Ishikawa (cell line): ENCODE measurements around the gene CCDC192.

Source experiments
- CEBPB ChIP-seq: IDR thresholded peaks from 2 replicates; pipeline ENCODE4 v1.6.1; 2012
- CREB1 ChIP-seq: IDR thresholded peaks from 2 replicates; pipeline ENCODE4 v1.6.1; 2012; ENCODE audit warnings: low read depth
- EGR1 ChIP-seq: IDR thresholded peaks from 2 replicates; pipeline ENCODE4 v1.6.1; 2012
- EP300 ChIP-seq: IDR thresholded peaks from 2 replicates; pipeline ENCODE4 v1.6.1; 2012; ENCODE audit warnings: borderline replicate concordance
- FOXM1 ChIP-seq: IDR thresholded peaks from 2 replicates; pipeline ENCODE4 v1.6.1; 2012; ENCODE audit warnings: low read depth, borderline replicate concordance
- NFIC ChIP-seq: IDR thresholded peaks from 2 replicates; pipeline ENCODE4 v1.6.1; 2012
- RAD21 ChIP-seq: IDR thresholded peaks from 2 replicates; pipeline ENCODE4 v1.6.1; 2012; ENCODE audit warnings: low read depth
- TAF1 ChIP-seq: IDR thresholded peaks from 2 replicates; pipeline ENCODE4 v1.6.1; 2012; ENCODE audit warnings: low read depth, mild to moderate bottlenecking
- YY1 ChIP-seq: IDR thresholded peaks from 2 replicates; pipeline ENCODE4 v1.6.1; 2012; ENCODE audit warnings: low read depth
- ZBTB7A ChIP-seq: IDR thresholded peaks from 2 replicates; pipeline ENCODE4 v1.6.1; 2012; ENCODE audit warnings: low read depth
- TF ChIP-seq, protein P1 (sequence below): IDR thresholded peaks from 2 replicates; pipeline ENCODE4 v1.6.1; 2012; ENCODE audit warnings: low read depth, mild to moderate bottlenecking
- TF ChIP-seq, protein P2 (sequence below): IDR thresholded peaks from 2 replicates; pipeline ENCODE4 v1.6.1; 2012

- TF ChIP-seq ZBTB7A (no peak), EP300 (no peak), YY1 (no peak), RAD21 (no peak), CREB1 (no peak), FOXM1 (no peak), CEBPB (no peak), NFIC (no peak), EGR1 (no peak), TAF1 (no peak)
- TF ChIP-seq, protein P1, sequence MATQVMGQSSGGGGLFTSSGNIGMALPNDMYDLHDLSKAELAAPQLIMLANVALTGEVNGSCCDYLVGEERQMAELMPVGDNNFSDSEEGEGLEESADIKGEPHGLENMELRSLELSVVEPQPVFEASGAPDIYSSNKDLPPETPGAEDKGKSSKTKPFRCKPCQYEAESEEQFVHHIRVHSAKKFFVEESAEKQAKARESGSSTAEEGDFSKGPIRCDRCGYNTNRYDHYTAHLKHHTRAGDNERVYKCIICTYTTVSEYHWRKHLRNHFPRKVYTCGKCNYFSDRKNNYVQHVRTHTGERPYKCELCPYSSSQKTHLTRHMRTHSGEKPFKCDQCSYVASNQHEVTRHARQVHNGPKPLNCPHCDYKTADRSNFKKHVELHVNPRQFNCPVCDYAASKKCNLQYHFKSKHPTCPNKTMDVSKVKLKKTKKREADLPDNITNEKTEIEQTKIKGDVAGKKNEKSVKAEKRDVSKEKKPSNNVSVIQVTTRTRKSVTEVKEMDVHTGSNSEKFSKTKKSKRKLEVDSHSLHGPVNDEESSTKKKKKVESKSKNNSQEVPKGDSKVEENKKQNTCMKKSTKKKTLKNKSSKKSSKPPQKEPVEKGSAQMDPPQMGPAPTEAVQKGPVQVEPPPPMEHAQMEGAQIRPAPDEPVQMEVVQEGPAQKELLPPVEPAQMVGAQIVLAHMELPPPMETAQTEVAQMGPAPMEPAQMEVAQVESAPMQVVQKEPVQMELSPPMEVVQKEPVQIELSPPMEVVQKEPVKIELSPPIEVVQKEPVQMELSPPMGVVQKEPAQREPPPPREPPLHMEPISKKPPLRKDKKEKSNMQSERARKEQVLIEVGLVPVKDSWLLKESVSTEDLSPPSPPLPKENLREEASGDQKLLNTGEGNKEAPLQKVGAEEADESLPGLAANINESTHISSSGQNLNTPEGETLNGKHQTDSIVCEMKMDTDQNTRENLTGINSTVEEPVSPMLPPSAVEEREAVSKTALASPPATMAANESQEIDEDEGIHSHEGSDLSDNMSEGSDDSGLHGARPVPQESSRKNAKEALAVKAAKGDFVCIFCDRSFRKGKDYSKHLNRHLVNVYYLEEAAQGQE, result no peak
- TF ChIP-seq, protein P2, sequence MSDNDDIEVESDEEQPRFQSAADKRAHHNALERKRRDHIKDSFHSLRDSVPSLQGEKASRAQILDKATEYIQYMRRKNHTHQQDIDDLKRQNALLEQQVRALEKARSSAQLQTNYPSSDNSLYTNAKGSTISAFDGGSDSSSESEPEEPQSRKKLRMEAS, result no peak
Measured at GRCh38 chr5:127695346-127695745, 7.8 kb upstream of the CCDC192 start.
